ENCODE measurements around the gene NR1I2. TPM values are rescaled to one million over a fixed set of nuclear protein-coding genes. Genes with fewer than 3 reads are reported as not detected.

NR1I2 gene
- total and polyA plus RNA-seq, 9 of the 15 experiments (the other 6 are each of a cell fraction or from before 2014, with no cell fraction given), result not detected

DNA sequence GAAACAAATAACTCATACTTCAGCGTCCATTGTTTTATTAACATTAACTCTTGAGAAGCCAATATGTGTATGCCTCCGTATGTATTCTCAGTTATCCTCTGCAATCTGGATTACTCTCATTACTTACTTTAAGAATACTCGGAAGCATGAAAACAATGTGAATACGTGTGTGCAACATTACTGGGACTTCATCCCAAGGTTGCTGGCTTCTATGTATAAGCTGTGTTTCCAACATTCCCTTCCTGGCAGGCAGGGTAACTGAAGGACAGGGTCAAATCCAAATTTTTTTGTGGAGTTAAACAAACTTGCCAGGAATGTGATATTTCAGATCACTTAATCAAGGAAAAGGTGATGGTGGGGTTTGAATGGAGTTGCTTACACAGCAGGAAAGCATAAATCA lies 34.5 kb upstream of the NR1I2 start:
- ChIA-PET CTCF (ENCODE audit: low intra/inter-chr PET ratio) (no interaction called here), POLR2A (no interaction called here)
- no TSS peak for BruUV-seq (replicated peaks)
- H3K27ac ChIP-seq (ENCODE audit: extremely low read depth, low read depth, low read length), result no peak overlapping the region
- no peak overlapping the region for H2AFZ ChIP-seq (ENCODE audit: low read depth, low read length)
- DNase-seq (ENCODE audit: extremely low read depth in 1 of 4, low spot score in 3 of 4) (no peak), FAIRE-seq (no peak), ATAC-seq (no peak)
- in situ Hi-C loops (cut with MboI) (no loop called here), intact Hi-C loops (cut with micrococcal nuclease) (no loop called here)
- no peak overlapping the region for H3K4me3 ChIP-seq
- H4K20me1 ChIP-seq (replicated peaks; ENCODE audit: control insufficient read depth, insufficient read depth, low read length), result no peaks in the 10 kb centered on the region
- H3K9me1 ChIP-seq (ENCODE audit: control insufficient read depth, insufficient read depth, low read length), result no peaks in the 10 kb centered on the region
- H3K9me3 ChIP-seq (replicated peaks; ENCODE audit: control insufficient read depth, insufficient read depth, low read depth, low read length), result no peaks in the 10 kb centered on the region
- no peak overlapping the region for H3K9ac ChIP-seq (ENCODE audit: insufficient read depth in 1 of 2, low read depth in 2 of 2, low read length in 2 of 2)
- WGBS (ENCODE audit: insufficient coverage, low coverage, missing lambda C conversion rate), result 0% methylated on average over 4 of the region's 4 CpGs
- H3K79me2 ChIP-seq (ENCODE audit: control insufficient read depth, insufficient read depth, low read length), result no peaks in the 10 kb centered on the region
- H3K36me3 ChIP-seq (ENCODE audit: control insufficient read depth, insufficient read depth, low read length), result no peaks in the 10 kb centered on the region
- H3K27me3 ChIP-seq (ENCODE audit: control insufficient read depth in 2 of 2, insufficient read depth in 2 of 2, low read length in 2 of 2), result peaks cover 7 to 9% of the 10 kb centered on the region in 2 experiments; a peak in 4 of 5 replicates
- TF ChIP-seq PRMT5 (CRISPR knock-in tag; IDR thresholded peaks at IDR 0.05) (no peak), ZNF717 (CRISPR knock-in tag; IDR thresholded peaks at IDR 0.05) (no peak), NR2C1 (IDR thresholded peaks at IDR 0.05) (no peak), NR2C1 (tag; IDR thresholded peaks at IDR 0.05) (no peak), ZEB2 (IDR thresholded peaks at IDR 0.05) (no peak), GATA2 (CRISPR knock-in tag; IDR thresholded peaks at IDR 0.05) (no peak), BCOR (IDR thresholded peaks at IDR 0.05) (no peak), ZNF431 (CRISPR knock-in tag; IDR thresholded peaks at IDR 0.05) (no peak), XRCC5 (IDR thresholded peaks at IDR 0.05; ENCODE audit: low read depth, low read length) (no peak), HMG20A (CRISPR knock-in tag; conservative IDR thresholded peaks at IDR 0.05) (no peak), NEUROD1 (IDR thresholded peaks at IDR 0.05; ENCODE audit: borderline replicate concordance, low read depth, low read length, partially characterized antibody) (no peak), ZNF133 (CRISPR knock-in tag; IDR thresholded peaks at IDR 0.05) (no peak), FOXJ3 (CRISPR knock-in tag; IDR thresholded peaks at IDR 0.05) (no peak), NR4A1 (CRISPR knock-in tag; IDR thresholded peaks at IDR 0.05) (no peak), NR4A1 (tag; IDR thresholded peaks at IDR 0.05) (no peak)
- no peak overlapping the region for H3K4me2 ChIP-seq (ENCODE audit: insufficient read depth, low read length)
- H3K4me1 ChIP-seq (replicated peaks in 1 of 2; ENCODE audit: control insufficient read depth in 2 of 2, insufficient read depth in 2 of 2, low read length in 2 of 2), result no peaks in the 10 kb centered on the region

All from K562 (cell line).